HepG2 (cell line): ENCODE measurements around the gene FAM3B. TPM values are rescaled to one million over a fixed set of nuclear protein-coding genes. Genes with fewer than 3 reads are reported as not detected.

Experiments
- ATAC-seq: fragments of 200-7000 bp; cut with Tn5 transposase; 3 replicates; pipeline ENCODE4 v1.9.1; 2020; ENCODE audit warnings: mild to moderate bottlenecking, moderate library complexity
- BruUV-seq: library from RNA; stranded (reverse); fragments of 400-500 nt; replicated peaks from 2 replicates; lab custom pipeline; 2021; lab: Mats Ljungman, UMichigan
- CTCF ChIA-PET: fragments of 300-600 bp; formaldehyde crosslinking; extraction: SDS; loops from one replicate; lab custom pipeline; 2021; ENCODE audit warnings: low total read pairs, inconsistent platforms, low intra/inter-chr PET ratio; lab: Yijun Ruan, JAX
- POLR2A ChIA-PET: fragments of 350-600 bp; sonication (Branson Sonifier 250); formaldehyde crosslinking; loops from one replicate; lab custom pipeline; 2020; ENCODE audit warnings: antibody characterized with exemption, inconsistent platforms; lab: Yijun Ruan, JAX
- DNase-seq: peaks from one replicate; pipeline ENCODE4 v3.0.0-alpha.2; 2015; ENCODE audit warnings: low spot score
- FAIRE-seq: peaks from 3 replicates; lab custom pipeline; 2011; peaks lifted over from hg19 to GRCh38; lab: Jason Lieb, UNC
- H2AFZ ChIP-seq: one replicate; pipeline ENCODE4 v1.6.1; 2011; ENCODE audit warnings: low read length, inconsistent platforms
- H3K27ac ChIP-seq: fragments of 300-600 bp; 3 replicates; pipeline ENCODE4 v1.8.0; 2011; ENCODE audit warnings: mixed run types, mild to moderate bottlenecking, mixed read lengths, low read length, inconsistent platforms; ENCODE audit not compliant: insufficient read depth; ENCODE audit errors: extremely low read length
- H3K27me3 ChIP-seq, 2 experiments: fragments of 200-600 bp in 1 of 2; 2 replicates in 1 of 2; 3 replicates in 1 of 2; pipeline versions ENCODE4 v1.6.0 to v1.8.0; 2011; ENCODE audit warnings: low read length in 2 of 2, mild to moderate bottlenecking in 2 of 2, moderate library complexity in 2 of 2, inconsistent platforms in 1 of 2; ENCODE audit not compliant: insufficient read depth in 2 of 2, control insufficient read depth in 1 of 2
- H3K36me3 ChIP-seq, 2 experiments: fragments of 200-600 bp in 1 of 2; replicated peaks in 1 of 2; 2 replicates in 1 of 2; 3 replicates in 1 of 2; pipeline versions ENCODE4 v1.5.1 to v1.8.0; 2011; ENCODE audit warnings: low read length in 2 of 2, inconsistent platforms in 1 of 2; ENCODE audit not compliant: insufficient read depth in 2 of 2, control insufficient read depth in 1 of 2
- H3K4me1 ChIP-seq: 2 replicates; pipeline ENCODE4 v1.5.1; 2012; ENCODE audit warnings: low read length, inconsistent platforms; ENCODE audit not compliant: insufficient read depth
- H3K4me2 ChIP-seq: 2 replicates; pipeline ENCODE4 v1.6.0; 2011; ENCODE audit warnings: low read depth, low read length, inconsistent platforms
- H3K4me3 ChIP-seq, 3 experiments: fragments of 200-600 bp in 1 of 3; sonication (generic), shearing (Covaris generic) in 1 of 3; replicated peaks in 1 of 3; 2 replicates each; pipeline ENCODE4 v1.5.1; 2011 to 2016; ENCODE audit warnings: low read length in 3 of 3, inconsistent platforms in 2 of 3, low read depth in 2 of 3, mild to moderate bottlenecking in 2 of 3, control low read depth in 1 of 3, mixed read lengths in 1 of 3; ENCODE audit not compliant: insufficient read depth in 1 of 3
- H3K79me2 ChIP-seq: one replicate; pipeline ENCODE4 v1.6.1; 2011; ENCODE audit warnings: low read length, inconsistent platforms; ENCODE audit not compliant: insufficient read depth
- H3K9ac ChIP-seq: 2 replicates; pipeline ENCODE4 v1.6.0; 2011; ENCODE audit warnings: mild to moderate bottlenecking, low read depth, low read length, inconsistent platforms; ENCODE audit not compliant: insufficient read depth
- H3K9me3 ChIP-seq: 2 replicates; pipeline ENCODE4 v1.5.1; 2012; ENCODE audit warnings: mild to moderate bottlenecking, low read length
- H4K20me1 ChIP-seq: 2 replicates; pipeline ENCODE4 v1.6.0; 2011; ENCODE audit warnings: inconsistent platforms, mild to moderate bottlenecking, low read length, moderate library complexity; ENCODE audit not compliant: insufficient read depth
- CBX5 ChIP-seq: sonication (generic); formaldehyde crosslinking; IDR thresholded peaks from 2 replicates; pipeline ENCODE4 v1.4.0; 2020; ENCODE audit warnings: missing genetic modification reagents, borderline replicate concordance
- FOXJ3 ChIP-seq: sonication (generic); formaldehyde crosslinking; IDR thresholded peaks from 2 replicates; pipeline ENCODE4 v1.4.0; 2020; ENCODE audit warnings: missing genetic modification reagents, mild to moderate bottlenecking, borderline replicate concordance
- GLI4 ChIP-seq: sonication (generic); formaldehyde crosslinking; IDR thresholded peaks from 2 replicates; pipeline ENCODE4 v1.5.1; 2020; ENCODE audit warnings: missing genetic modification reagents, mild to moderate bottlenecking, moderate library complexity, borderline replicate concordance
- HNRNPLL ChIP-seq: fragments of 200-400 bp; formaldehyde crosslinking; IDR thresholded peaks from 2 replicates; pipeline ENCODE4 v1.6.1; 2017; ENCODE audit warnings: mild to moderate bottlenecking, low read depth, low read length; ENCODE audit not compliant: poor library complexity, severe bottlenecking
- HNRNPUL1 ChIP-seq: fragments of 200-400 bp; formaldehyde crosslinking; IDR thresholded peaks from 2 replicates; pipeline ENCODE4 v1.6.1; 2017; ENCODE audit warnings: low read depth, mild to moderate bottlenecking, low read length, moderate library complexity
- JUND ChIP-seq: sonication (generic); formaldehyde crosslinking; IDR thresholded peaks from 2 replicates; pipeline ENCODE4 v1.8.0; 2022; ENCODE audit warnings: mild to moderate bottlenecking, missing genetic modification reagents
- KLF16 ChIP-seq, 2 experiments: sonication (generic) in 1 of 2; formaldehyde crosslinking in 1 of 2; IDR thresholded peaks; 2 replicates each; pipeline versions ENCODE4 v1.6.1 to v1.8.0; 2016 to 2023; ENCODE audit warnings: missing genetic modification reagents in 2 of 2, missing compliant biosample characterization in 1 of 2
- POLR2G ChIP-seq: fragments of 200-400 bp; formaldehyde crosslinking; IDR thresholded peaks from 2 replicates; pipeline ENCODE4 v1.6.1; 2018; ENCODE audit warnings: mild to moderate bottlenecking, low read depth, low read length, moderate library complexity
- WGBS: methylation state at CpG from one replicate; pipeline ENCODE4 v1.1.6; 2017; ENCODE audit warnings: low lambda C conversion rate; 5-methylcytosine and 5-hydroxymethylcytosine counted together
- in situ Hi-C: cut with HindIII; loops from 2 replicates; pipeline ENCODE4 v1.10.0; 2017; ENCODE audit warnings: low pct_unique_long_range_greater_than_20kb; ENCODE audit not compliant: extremely low pct_ligation_motif_present
- intact Hi-C: fragments of 100-400 bp; cut with micrococcal nuclease; formaldehyde crosslinking; loops from one replicate; pipeline ENCODE4 v1.10.0; 2022; ENCODE audit not compliant: unreplicated experiment
- polyA plus RNA-seq, 8 experiments: library from polyadenylated mRNA; depleted of rRNA in 3 of 8; stranded (reverse) in 7 of 8; unstranded in 1 of 8; fragments of >200 nt; fragmentation: Illumina TruSeq in 4 of 8; extraction: Trizol in 4 of 8; gene quantifications; 2 replicates each; pipeline versions ENCODE4 v1.2.1 to v1.2.3, GENCODE V29; 2011 to 2016; ENCODE audit warnings: low read depth in 4 of 8, missing spikeins in 1 of 8, mixed read lengths in 1 of 8; ENCODE audit not compliant: insufficient read depth in 1 of 8
- total RNA-seq, 5 experiments: library from RNA; depleted of rRNA; stranded (reverse); fragments of >200 nt; fragmentation: Illumina TruSeq; extraction: Trizol; gene quantifications; 2 replicates each; pipeline ENCODE4 v1.2.3, GENCODE V29; 2016; ENCODE audit warnings: low read depth in 1 of 5

FAM3B gene
- total and polyA plus RNA-seq, 2 of the 13 experiments (the other 11 are each of a cell fraction or from before 2014, with no cell fraction given) = 46.5 to 62.0 TPM

DNA sequence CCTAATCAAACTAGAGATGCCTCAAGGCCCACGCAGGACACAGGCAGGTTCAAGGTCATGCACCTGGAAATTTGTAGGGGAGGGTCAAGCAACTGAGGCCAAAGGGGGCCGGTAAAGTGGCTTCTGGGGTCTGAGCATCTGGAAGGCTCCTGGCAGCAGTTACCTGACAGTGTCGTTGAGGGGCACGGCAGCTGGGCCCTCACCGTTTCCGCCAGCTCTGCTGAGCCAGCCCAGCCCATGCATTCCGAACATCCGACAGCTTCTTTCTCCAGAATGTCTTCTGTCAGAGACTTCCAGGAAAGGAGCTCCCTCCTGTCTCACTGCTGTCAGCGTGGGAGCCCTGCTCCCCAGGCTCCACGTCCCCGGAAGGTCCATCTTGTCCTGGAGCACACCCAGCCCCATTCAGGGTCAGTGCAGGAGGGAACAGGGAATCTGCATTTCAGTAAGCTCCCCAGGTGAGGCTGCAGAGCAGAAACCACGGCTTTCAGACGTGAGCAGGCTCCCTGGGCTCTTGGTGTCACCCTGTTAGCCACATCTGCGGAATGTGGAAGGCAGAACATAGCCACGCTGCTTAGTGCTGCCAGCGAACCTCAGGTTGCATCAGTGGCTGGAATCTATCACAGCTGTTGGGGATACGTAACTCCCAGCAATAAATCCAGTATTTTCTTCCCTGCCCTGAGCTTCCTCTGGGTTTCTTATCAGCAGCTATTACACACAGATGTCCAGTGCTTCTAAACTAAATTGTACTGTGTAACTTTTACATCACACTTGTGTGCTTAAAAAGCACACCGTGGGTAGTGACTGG is 36.3 kb upstream of the FAM3B start (continued):
- no peak for TF ChIP-seq HNRNPUL1
- TF ChIP-seq GLI4 = no peak

DNA sequence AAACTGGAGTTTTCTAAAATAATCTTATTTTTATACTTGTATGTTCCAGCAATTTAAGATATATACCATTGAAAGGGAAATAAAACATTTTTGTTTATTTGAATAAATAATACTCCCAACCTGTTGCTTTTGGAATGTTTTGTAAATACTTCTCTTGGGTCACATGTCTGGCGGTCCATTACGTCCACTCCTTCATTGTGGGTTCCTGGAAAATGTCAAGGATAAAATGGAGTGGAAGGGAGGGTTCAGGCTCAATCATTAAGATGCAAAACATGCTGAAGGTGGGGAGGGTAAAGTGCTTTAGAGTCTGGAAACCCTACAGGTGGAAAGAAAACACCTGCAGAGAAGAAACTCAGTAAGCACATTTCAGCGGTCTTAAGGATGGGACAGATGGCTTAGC is 34.2 kb upstream of the FAM3B start:
- no peaks in the 10 kb centered on the region for H3K4me1 ChIP-seq
- no peak overlapping the region for H3K4me2 ChIP-seq
- no peak overlapping the region for H3K27ac ChIP-seq
- H3K36me3 ChIP-seq = no peaks in the 10 kb centered on the region
- in situ Hi-C loops (loop anchor here (5.0 kb wide), 1 partner anchor 180 kb away; no protein-coding TSS in a partner anchor), intact Hi-C loops (loop anchor here (2.0 to 10.0 kb wide), 2 partner anchors 40 to 322 kb away; no protein-coding TSS in a partner anchor)
- no peak for FAIRE-seq
- TF ChIP-seq CBX5 (CRISPR knock-in tag) (no peak), KLF16 (CRISPR knock-in tag; IDR thresholded peaks at IDR 0.05) (no peak), FOXJ3 (CRISPR knock-in tag) (no peak), JUND (CRISPR knock-in tag) (no peak), HNRNPLL (no peak), POLR2G (no peak)
- DNase-seq = no peak
- peaks cover 0 to 18% of the 10 kb centered on the region in 2 experiments; a peak in 2 of 5 replicates for H3K27me3 ChIP-seq
- H3K79me2 ChIP-seq = no peaks in the 10 kb centered on the region
- no peak overlapping the region for H3K9ac ChIP-seq
- no peak overlapping the region for H3K4me3 ChIP-seq
- no peaks in the 10 kb centered on the region for H3K9me3 ChIP-seq
- no peak overlapping the region for H2AFZ ChIP-seq
- ATAC-seq = no peak
- WGBS = 31% methylated on average over 3 of the region's 3 CpGs
- POLR2A ChIA-PET = interaction anchor here (1.5 to 2.4 kb wide), 3 partner anchors 38 to 79 kb away, joined by 7 to 23 read pairs (median 14); partner anchors contain the start of gene MX2
- BruUV-seq = no TSS peak
- no peaks in the 10 kb centered on the region for H4K20me1 ChIP-seq
- CTCF ChIA-PET = interaction anchor here (0.8 to 3.8 kb wide), 3 partner anchors 40 to 179 kb away, joined by 3 to 35 read pairs (median 30); partner anchors contain the start of gene MX2
